Fibroblast of the aortic adventitia (primary cell): ENCODE results near the gene SMCHD1. TPM values are rescaled to one million over a fixed set of nuclear protein-coding genes. Genes with fewer than 3 reads are reported as not detected.
"Not testable (repeated sequence)": the region's sequence is repeated elsewhere in the genome, so short reads cannot be mapped to it uniquely, and the experiment has no call there.

Experiments used
- DNase-seq: peaks from one replicate; pipeline ENCODE4 v3.0.0-alpha.2; 2010; ENCODE audit warnings: low read depth
- H3K4me3 ChIP-seq: 2 replicates; pipeline ENCODE4 v1.5.1; 2011; ENCODE audit warnings: low read depth, mild to moderate bottlenecking, control low read depth, low read length, moderate library complexity
- total RNA-seq: library from RNA; depleted of rRNA; stranded (reverse); fragments of >200 nt; gene quantifications from 2 replicates; pipeline ENCODE4 v1.2.3, GENCODE V29; 2012; ENCODE audit warnings: low replicate concordance
- TF ChIP-seq, protein P1 (sequence below): IDR thresholded peaks from 2 replicates; pipeline ENCODE4 v1.5.1; 2011; ENCODE audit warnings: mild to moderate bottlenecking, low read length, control low read depth, inconsistent platforms; ENCODE audit not compliant: insufficient read depth

The SMCHD1 gene
- total RNA-seq, 1 donor = 99.0 TPM

DNA sequence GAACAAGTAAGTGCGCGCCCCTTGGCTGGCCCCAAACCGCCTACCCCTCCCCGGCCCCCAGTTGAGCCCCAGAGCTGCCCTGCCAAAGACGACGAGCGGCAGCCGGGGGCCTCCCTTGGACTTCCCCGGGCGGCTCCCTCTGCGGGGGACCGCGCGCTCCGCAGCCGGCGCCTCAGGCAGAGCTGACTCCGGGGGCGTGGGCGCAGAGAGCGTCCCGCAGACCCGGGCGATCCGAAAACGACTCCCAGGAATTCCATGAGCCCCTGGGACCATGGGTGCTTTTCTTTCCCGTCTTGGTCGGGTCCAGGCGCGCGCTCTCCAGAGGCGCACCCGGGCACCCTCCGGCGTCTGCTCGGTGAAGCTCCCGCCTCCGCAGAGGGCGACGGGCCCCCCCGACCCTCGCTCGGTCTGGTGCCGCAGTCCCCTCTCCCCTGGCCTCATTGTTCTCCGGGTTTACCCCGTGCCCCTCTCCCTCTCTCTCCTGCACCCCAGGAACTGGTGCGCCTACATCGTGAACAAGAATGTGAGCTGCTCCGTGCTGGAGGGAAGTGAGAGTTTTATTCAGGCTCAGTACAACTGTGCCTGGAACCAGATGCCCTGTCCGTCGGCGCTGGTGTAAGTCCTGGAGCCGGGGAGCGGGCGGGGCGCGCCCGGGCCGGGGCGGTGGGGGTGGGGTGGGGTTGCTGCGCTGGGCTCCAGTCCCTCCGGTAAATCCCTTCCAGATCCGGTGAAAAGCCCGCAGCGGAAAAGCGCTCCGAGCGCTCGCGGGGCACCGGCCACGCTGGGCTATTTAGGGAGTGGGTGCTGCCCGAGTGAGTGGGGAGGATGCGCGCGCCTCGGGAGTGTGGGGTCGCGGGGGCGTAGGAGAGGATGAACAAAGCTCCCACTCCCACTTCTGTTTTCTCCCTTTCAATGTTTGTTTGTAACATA, 192.1 kb downstream of the SMCHD1 start:
- DNase-seq = peak; percentile 51
- TF ChIP-seq, protein P1, sequence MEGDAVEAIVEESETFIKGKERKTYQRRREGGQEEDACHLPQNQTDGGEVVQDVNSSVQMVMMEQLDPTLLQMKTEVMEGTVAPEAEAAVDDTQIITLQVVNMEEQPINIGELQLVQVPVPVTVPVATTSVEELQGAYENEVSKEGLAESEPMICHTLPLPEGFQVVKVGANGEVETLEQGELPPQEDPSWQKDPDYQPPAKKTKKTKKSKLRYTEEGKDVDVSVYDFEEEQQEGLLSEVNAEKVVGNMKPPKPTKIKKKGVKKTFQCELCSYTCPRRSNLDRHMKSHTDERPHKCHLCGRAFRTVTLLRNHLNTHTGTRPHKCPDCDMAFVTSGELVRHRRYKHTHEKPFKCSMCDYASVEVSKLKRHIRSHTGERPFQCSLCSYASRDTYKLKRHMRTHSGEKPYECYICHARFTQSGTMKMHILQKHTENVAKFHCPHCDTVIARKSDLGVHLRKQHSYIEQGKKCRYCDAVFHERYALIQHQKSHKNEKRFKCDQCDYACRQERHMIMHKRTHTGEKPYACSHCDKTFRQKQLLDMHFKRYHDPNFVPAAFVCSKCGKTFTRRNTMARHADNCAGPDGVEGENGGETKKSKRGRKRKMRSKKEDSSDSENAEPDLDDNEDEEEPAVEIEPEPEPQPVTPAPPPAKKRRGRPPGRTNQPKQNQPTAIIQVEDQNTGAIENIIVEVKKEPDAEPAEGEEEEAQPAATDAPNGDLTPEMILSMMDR = no peak
- peak overlapping the region; percentile 67 for H3K4me3 ChIP-seq

DNA sequence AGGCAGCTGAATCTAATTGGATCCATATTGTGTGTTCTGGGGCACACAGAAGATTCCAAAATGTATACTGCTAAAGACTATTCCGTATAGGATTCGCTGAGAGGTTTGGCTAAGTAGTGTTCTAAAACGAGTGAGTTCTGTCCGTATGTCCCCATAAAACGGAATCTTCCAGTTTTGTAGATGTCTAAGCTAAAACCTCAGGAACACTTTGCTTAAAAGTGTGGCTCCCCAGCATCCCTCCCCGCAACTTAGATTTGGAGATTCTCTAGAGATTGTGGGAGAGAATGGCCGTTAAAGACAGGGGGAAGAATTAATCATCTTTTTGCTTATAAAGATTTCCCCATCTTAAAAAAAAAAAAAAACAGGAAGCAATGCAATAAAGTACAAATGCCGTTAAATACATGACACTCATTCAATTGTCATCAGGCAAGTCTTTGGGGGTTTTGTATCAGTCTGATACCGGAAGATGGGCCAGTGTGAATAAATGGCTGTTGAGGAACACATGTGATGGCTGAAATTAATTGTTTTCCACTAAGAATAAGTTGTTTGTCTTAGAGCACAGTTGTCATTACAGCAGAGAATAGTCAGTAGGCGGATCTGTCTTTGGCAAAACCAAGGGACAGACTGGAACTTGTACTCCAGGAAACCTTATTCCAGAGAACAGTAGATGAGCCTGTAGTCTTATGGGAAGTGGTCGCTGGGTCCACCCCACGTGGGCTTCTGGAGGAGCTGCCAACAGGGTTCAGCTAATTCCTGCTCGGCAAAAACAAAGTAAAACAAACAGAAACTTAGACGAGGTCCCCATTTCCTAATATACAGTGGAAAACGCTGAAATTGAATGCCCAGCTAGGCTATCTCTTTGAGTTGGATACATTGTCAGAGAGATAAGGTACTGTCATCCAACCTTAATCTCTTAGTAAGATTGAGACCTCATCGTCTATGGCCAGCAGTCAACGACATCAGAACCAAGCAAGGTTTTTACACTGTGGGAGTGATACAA, 193.0 kb downstream of the SMCHD1 start:
- peak overlapping the region; percentile 53 for H3K4me3 ChIP-seq
- DNase-seq = peak; percentile 14

DNA sequence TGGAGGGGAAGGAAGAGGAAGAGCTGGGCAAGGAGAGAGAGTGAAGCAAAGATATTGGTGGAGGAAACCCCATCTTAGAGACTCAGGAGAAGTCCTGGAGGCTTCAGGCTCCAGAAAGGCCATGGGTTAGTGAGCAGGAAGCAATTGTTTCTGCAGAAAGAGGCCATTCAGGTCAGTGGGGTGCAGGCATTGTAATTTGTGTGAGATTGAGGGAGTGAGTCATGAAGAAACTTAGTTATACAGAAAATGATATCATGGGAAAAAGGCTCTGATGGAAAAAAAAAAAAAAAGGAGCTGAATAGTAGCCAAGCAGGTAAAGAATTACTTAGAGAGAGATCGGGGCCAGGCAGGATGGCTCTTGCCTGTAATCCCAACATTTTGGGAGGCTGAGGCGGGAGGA, 195.3 kb downstream of the SMCHD1 start:
- H3K4me3 ChIP-seq = no peak overlapping the region
- TF ChIP-seq, protein P1 = no peak
- no peak for DNase-seq

More for the DNA sequence above, 193.0 kb downstream of the SMCHD1 start:
- TF ChIP-seq, protein P1 = no peak

DNA sequence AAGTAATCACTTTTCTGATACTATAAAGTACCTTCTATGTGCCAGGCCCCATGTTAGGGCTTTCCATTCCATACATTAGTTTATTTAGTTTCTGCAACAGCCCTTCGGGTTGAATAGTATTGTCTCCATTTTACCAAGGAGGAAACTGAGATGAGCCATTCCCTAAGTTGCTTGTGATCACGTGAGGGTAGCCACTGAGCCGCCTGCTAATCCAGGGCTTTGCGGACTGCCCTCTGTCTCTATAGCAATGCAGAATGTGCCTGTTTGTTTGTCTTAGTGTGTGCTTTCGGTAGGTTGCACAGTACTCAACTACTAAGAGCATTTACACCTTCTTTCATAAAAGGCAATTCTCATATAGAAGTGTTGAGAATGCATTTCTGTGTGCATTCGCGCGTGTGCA, 196.2 kb downstream of the SMCHD1 start:
- DNase-seq = no peak
- no peak overlapping the region for H3K4me3 ChIP-seq
- TF ChIP-seq, protein P1 = no peak

DNA sequence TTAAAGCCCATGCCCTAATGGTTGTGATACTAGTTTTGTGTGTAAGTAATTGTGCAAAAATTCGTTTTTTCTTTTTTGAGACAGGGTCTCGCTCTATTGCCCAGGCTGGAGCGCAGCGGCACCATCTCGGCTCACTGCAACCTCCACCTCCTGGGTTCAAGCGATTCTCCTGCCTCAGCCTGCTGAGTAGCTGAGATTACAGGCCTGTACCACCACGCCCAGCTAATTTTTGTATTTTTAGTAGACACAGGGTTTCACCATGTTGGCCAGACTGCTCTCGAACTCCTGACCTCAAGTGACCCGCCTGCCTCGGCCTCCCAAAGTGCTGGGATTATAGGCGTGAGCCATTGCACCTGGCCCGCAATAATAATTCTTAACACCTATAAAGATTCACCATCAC, 196.9 kb downstream of the SMCHD1 start:
- DNase-seq, H3K4me3 ChIP-seq: not testable (repeated sequence)

DNA sequence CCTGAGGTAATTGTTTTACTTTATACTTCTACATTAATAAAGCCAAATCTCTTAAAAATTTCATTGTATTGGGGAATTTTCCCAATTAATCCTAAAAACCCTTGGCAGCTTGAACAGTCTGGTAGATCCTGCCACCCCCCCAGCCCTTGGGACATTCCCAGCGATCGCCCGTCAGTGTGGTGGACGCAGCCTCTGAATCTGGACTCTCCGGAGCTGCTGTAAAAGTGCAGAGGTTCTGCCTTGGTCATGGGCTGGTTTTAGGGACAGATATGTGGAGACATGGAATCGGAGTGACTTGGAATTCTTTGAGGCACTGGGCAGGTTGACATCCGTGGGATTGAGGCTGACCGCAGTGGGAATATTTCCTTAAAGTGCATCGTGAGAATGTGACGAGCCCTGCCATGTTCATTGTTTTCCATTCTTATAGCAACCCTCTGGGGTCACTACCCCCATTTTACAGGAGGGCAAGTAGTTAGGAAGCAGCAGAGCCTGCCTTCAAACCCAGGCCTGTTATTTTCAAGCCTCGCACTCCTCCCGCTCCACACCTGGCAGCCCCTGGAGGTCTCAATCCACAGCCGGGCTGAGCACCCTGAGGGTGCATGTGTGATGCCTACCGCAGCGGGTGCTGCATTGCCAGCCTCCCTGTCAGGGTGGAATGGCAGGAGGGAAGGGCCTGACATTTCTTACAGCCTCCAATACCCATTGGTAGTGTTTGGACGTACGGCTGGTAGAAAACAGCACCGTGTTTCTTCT, 197.8 kb downstream of the SMCHD1 start:
- TF ChIP-seq, protein P1 = no peak
- DNase-seq = no peak
- no peak overlapping the region for H3K4me3 ChIP-seq
